Suprapubic skin (tissue), 4 donors: Measurements from ENCODE around the gene TMEM175. TPM values are rescaled to one million over a fixed set of nuclear protein-coding genes. Genes with fewer than 3 reads are reported as not detected.

ENCODE experiments used
- DNase-seq, 2 donors: peaks; one replicate each; pipeline ENCODE4 v3.0.0-alpha.2; 2019; ENCODE audit warnings: low spot score in 2 of 2
- H3K27ac ChIP-seq: fragments of 200-600 bp; sonication (generic); one replicate; pipeline ENCODE4 v1.5.1; 2019
- H3K27me3 ChIP-seq: fragments of 200-600 bp; sonication (generic); one replicate; pipeline ENCODE4 v1.5.1; 2019
- H3K36me3 ChIP-seq: fragments of 200-600 bp; sonication (generic); one replicate; pipeline ENCODE4 v1.5.1; 2019
- H3K4me1 ChIP-seq: fragments of 200-600 bp; sonication (generic); one replicate; pipeline ENCODE4 v1.5.1; 2019
- H3K4me3 ChIP-seq: fragments of 200-600 bp; sonication (generic); one replicate; pipeline ENCODE4 v1.5.1; 2019; ENCODE audit warnings: mild to moderate bottlenecking
- H3K9me3 ChIP-seq: fragments of 200-600 bp; sonication (generic); one replicate; pipeline ENCODE4 v1.5.1; 2019
- EP300 ChIP-seq: sonication (generic); formaldehyde crosslinking; IDR thresholded peaks from one replicate; pipeline ENCODE4 v1.6.1; 2017; ENCODE audit warnings: antibody characterized with exemption
- POLR2A ChIP-seq, 2 donors: fragments of 450-650 bp; IDR thresholded peaks; one replicate each; pipeline ENCODE4 v1.6.1; 2017; ENCODE audit warnings: antibody characterized with exemption in 2 of 2, mild to moderate bottlenecking in 2 of 2, moderate library complexity in 2 of 2
- POLR2AphosphoS5 ChIP-seq, 3 donors: sonication (generic); formaldehyde crosslinking; IDR thresholded peaks; one replicate each; pipeline ENCODE4 v1.6.1; 2017; ENCODE audit warnings: antibody characterized with exemption in 3 of 3
- WGBS: methylation state at CpG from one replicate; pipeline ENCODE4 v1.1.5; 2018; 5-methylcytosine and 5-hydroxymethylcytosine counted together
- total RNA-seq, 4 donors: library from RNA; depleted of rRNA; stranded (reverse); fragments of >200 nt; gene quantifications; one replicate each; pipeline ENCODE4 v1.1.0, GENCODE V29; 2016
- TF ChIP-seq, protein P1 (sequence below), 2 donors: fragments of 200-600 bp in 1 of 2; fragments of 450-650 bp in 1 of 2; sonication (generic) in 1 of 2; IDR thresholded peaks; one replicate each; pipeline ENCODE4 v1.5.1; 2016 to 2019; ENCODE audit warnings: antibody characterized with exemption in 2 of 2, mild to moderate bottlenecking in 1 of 2, moderate library complexity in 1 of 2

Gene TMEM175
- total RNA-seq, 4 donors from 2014 or later: 41.1 to 98.3 (median 65.3) TPM

DNA sequence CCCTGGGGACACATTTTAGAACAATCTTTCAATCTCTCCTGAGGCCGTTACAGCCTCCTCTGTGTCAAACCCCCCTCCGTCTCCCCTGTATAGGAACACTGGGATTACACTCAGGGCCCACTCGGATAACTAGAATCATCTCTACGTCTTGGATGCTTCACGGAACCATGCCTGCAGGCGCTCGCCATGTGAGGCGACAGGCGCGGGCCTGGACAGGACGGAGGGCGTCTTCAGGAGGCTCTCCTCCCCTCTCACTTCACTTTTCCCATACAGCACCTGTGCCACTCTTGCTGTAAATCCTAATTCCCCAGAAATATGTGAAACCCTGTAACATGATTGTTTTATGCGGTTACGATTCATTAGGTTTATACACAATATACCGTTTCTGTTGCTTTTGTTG is 50.6 kb downstream of the TMEM175 start:
- H3K27me3 ChIP-seq: no peaks in the 10 kb centered on the region
- no peaks in the 10 kb centered on the region for H3K36me3 ChIP-seq
- DNase-seq: no peak
- TF ChIP-seq POLR2A (IDR thresholded peaks at IDR 0.05): no peak
- TF ChIP-seq EP300: no peak
- no peak for TF ChIP-seq POLR2AphosphoS5 (IDR thresholded peaks at IDR 0.05)
- TF ChIP-seq, protein P1, sequence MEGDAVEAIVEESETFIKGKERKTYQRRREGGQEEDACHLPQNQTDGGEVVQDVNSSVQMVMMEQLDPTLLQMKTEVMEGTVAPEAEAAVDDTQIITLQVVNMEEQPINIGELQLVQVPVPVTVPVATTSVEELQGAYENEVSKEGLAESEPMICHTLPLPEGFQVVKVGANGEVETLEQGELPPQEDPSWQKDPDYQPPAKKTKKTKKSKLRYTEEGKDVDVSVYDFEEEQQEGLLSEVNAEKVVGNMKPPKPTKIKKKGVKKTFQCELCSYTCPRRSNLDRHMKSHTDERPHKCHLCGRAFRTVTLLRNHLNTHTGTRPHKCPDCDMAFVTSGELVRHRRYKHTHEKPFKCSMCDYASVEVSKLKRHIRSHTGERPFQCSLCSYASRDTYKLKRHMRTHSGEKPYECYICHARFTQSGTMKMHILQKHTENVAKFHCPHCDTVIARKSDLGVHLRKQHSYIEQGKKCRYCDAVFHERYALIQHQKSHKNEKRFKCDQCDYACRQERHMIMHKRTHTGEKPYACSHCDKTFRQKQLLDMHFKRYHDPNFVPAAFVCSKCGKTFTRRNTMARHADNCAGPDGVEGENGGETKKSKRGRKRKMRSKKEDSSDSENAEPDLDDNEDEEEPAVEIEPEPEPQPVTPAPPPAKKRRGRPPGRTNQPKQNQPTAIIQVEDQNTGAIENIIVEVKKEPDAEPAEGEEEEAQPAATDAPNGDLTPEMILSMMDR (IDR thresholded peaks at IDR 0.05): no peak
- WGBS: 95% methylated on average over 15 of the region's 15 CpGs
- no peaks in the 10 kb centered on the region for H3K9me3 ChIP-seq
- no peak overlapping the region for H3K4me3 ChIP-seq
- peaks cover 25% of the 10 kb centered on the region for H3K4me1 ChIP-seq
- H3K27ac ChIP-seq: no peak overlapping the region

- no peak for DNase-seq
- peak overlapping the region; percentile 35 for H3K4me3 ChIP-seq
- no peaks in the 10 kb centered on the region for H3K9me3 ChIP-seq
- H3K4me1 ChIP-seq: peaks cover 34% of the 10 kb centered on the region
- H3K27me3 ChIP-seq: no peaks in the 10 kb centered on the region
- TF ChIP-seq POLR2AphosphoS5 (IDR thresholded peaks at IDR 0.05) (no peak), POLR2A (IDR thresholded peaks at IDR 0.05) (no peak), EP300 (no peak)
- TF ChIP-seq, protein P1 (IDR thresholded peaks at IDR 0.05): no peak
- peaks cover under 1% of the 10 kb centered on the region for H3K36me3 ChIP-seq
- no peak overlapping the region for H3K27ac ChIP-seq
- WGBS: 76% methylated on average over 15 of the region's 15 CpGs
Observed at GRCh38 chr4:984336-985054, 52.2 kb downstream of the TMEM175 start.

- peak overlapping the region; percentile 35 for H3K4me3 ChIP-seq
- no peaks in the 10 kb centered on the region for H3K9me3 ChIP-seq
- H3K36me3 ChIP-seq: peaks cover 9% of the 10 kb centered on the region
- DNase-seq: no peak
- no peak overlapping the region for H3K27ac ChIP-seq
- TF ChIP-seq, protein P1 (IDR thresholded peaks at IDR 0.05): no peak
- TF ChIP-seq POLR2AphosphoS5 (IDR thresholded peaks at IDR 0.05) (no peak), EP300 (no peak), POLR2A (IDR thresholded peaks at IDR 0.05) (no peak)
- peaks cover 34% of the 10 kb centered on the region for H3K4me1 ChIP-seq
- 49% methylated on average over 15 of the region's 23 CpGs for WGBS
- H3K27me3 ChIP-seq: no peaks in the 10 kb centered on the region
Observed at GRCh38 chr4:985123-985830, 53.0 kb downstream of the TMEM175 start.

- Histone ChIP-seq H3K27me3 (no peaks in the 10 kb centered on the region), H3K36me3 (peaks cover 20% of the 10 kb centered on the region), H3K27ac (no peak overlapping the region), H3K9me3 (no peaks in the 10 kb centered on the region), H3K4me1 (peaks cover 34% of the 10 kb centered on the region), H3K4me3 (peak overlapping the region; percentile 73)
- DNase-seq: no peak
- 11% methylated on average over 8 of the region's 14 CpGs for WGBS
- no peak for TF ChIP-seq POLR2A (IDR thresholded peaks at IDR 0.05)
Observed at GRCh38 chr4:986428-986878, 54.2 kb downstream of the TMEM175 start.

DNA sequence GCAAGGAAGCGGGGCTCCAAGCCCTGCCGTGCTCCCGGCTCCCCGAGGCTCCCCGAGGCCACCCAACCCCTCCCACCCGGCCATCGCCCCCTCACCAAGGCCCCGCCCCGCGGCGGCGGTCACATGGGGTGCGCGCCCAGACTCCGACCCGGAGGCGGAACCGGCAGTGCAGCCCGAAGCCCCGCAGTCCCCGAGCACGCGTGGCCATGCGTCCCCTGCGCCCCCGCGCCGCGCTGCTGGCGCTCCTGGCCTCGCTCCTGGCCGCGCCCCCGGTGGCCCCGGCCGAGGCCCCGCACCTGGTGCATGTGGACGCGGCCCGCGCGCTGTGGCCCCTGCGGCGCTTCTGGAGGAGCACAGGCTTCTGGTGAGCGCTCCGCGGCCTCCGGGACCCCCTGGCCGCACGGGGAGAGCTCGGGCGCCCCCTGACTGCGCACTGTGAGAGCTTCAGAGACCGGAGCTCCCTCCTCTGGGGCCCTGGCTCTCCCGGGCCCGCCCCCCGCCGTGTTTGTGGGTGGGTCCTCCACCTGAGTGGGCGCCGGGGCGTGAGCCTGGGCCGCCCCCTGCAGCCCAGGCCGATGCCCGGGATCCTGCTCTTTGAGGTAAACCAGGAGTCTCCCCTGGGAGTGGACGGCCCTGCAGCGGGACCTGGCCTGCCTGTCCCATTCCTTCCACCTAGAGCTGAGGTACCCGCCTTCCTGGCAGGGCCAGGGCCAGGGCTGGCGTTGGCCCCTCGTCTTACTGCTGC is 54.8 kb downstream of the TMEM175 start, which contains the start of gene IDUA:
Gene IDUA (plus strand): TSS at position 166 of the 745 bp plus-strand sequence. CDS start 41 bp downstream, at position 207.
- peaks cover 34% of the 10 kb centered on the region for H3K4me1 ChIP-seq
- TF ChIP-seq, protein P1 (IDR thresholded peaks at IDR 0.05): peak in 1 of 2 donors; percentile 38
- no peak for TF ChIP-seq POLR2A (IDR thresholded peaks at IDR 0.05)
- no peak for TF ChIP-seq EP300
- TF ChIP-seq POLR2AphosphoS5 (IDR thresholded peaks at IDR 0.05): no peak
- peak; percentile 90 to 92 for DNase-seq
- no peaks in the 10 kb centered on the region for H3K9me3 ChIP-seq
- peak within 1 kb of the TSS; percentile 73 for H3K4me3 ChIP-seq
- H3K36me3 ChIP-seq: peaks cover 24% of the 10 kb centered on the region
- H3K27me3 ChIP-seq: no peaks in the 10 kb centered on the region
- WGBS: no CpG with 5 or more reads among the region's 69 CpGs
- no peak within 1 kb of the TSS for H3K27ac ChIP-seq
